ENCODE results near the gene BAD. TPM values are rescaled to one million over a fixed set of nuclear protein-coding genes. Genes with fewer than 3 reads are reported as not detected.

BAD gene
- polyA plus RNA-seq, 1 donor (not counting 4 experiments of a cell fraction or from before 2014, with no cell fraction given), result 58.3 TPM

GRCh38 chr11:64283092-64283491 lies 1.4 kb downstream of the BAD start:
- TF ChIP-seq EZH2 (IDR thresholded peaks at IDR 0.05; ENCODE audit: low read length), result no peak
- TF ChIP-seq, protein P1, sequence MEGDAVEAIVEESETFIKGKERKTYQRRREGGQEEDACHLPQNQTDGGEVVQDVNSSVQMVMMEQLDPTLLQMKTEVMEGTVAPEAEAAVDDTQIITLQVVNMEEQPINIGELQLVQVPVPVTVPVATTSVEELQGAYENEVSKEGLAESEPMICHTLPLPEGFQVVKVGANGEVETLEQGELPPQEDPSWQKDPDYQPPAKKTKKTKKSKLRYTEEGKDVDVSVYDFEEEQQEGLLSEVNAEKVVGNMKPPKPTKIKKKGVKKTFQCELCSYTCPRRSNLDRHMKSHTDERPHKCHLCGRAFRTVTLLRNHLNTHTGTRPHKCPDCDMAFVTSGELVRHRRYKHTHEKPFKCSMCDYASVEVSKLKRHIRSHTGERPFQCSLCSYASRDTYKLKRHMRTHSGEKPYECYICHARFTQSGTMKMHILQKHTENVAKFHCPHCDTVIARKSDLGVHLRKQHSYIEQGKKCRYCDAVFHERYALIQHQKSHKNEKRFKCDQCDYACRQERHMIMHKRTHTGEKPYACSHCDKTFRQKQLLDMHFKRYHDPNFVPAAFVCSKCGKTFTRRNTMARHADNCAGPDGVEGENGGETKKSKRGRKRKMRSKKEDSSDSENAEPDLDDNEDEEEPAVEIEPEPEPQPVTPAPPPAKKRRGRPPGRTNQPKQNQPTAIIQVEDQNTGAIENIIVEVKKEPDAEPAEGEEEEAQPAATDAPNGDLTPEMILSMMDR (optimal IDR thresholded peaks at IDR 0.05 in 1 of 3, IDR thresholded peaks at IDR 0.05 in 1 of 3, conservative IDR thresholded peaks at IDR 0.05 in 1 of 3; ENCODE audit: extremely low read depth in 1 of 3, insufficient read depth in 2 of 3, low read length in 3 of 3), result no peak
- dilution Hi-C loops (cut with MboI; ENCODE audit: extremely low pct_ligation_motif_present, low sequenced_read_pairs), result no loop called here
- H3K27me3 ChIP-seq (ENCODE audit: control insufficient read depth, extremely low read depth, insufficient read depth, low read length), result no peaks in the 10 kb centered on the region
- no peak overlapping the region for H3K27ac ChIP-seq (ENCODE audit: control insufficient read depth, insufficient read depth, low read length)
- DNase-seq (ENCODE audit: low read depth, low spot score) (no peak), FAIRE-seq (no peak)
- H3K4me3 ChIP-seq (ENCODE audit: control insufficient read depth in 2 of 3, extremely low read depth in 1 of 3, insufficient read depth in 2 of 3, low read depth in 1 of 3, low read length in 3 of 3), result peak overlapping the region in 2 of 3 experiments; percentile 86 to 91
- peak overlapping the region; percentile 35 for H3K9ac ChIP-seq (ENCODE audit: control insufficient read depth, extremely low read depth, insufficient read depth, low read length)
- no peaks in the 10 kb centered on the region for H3K9me1 ChIP-seq (ENCODE audit: control insufficient read depth, extremely low read depth, insufficient read depth, low read length)
- H4K20me1 ChIP-seq (ENCODE audit: control insufficient read depth, extremely low read depth, insufficient read depth, low read length), result no peaks in the 10 kb centered on the region
- no peak overlapping the region for H2AFZ ChIP-seq (ENCODE audit: control insufficient read depth, low read length)
- H3K9me3 ChIP-seq (ENCODE audit: control insufficient read depth, low read depth, low read length), result no peaks in the 10 kb centered on the region
- peaks cover 12 to 19% of the 10 kb centered on the region in 2 experiments for H3K36me3 ChIP-seq (ENCODE audit: control insufficient read depth in 2 of 2, extremely low read depth in 1 of 2, insufficient read depth in 2 of 2, low read length in 2 of 2)
- peaks cover 11% of the 10 kb centered on the region for H3K4me1 ChIP-seq (ENCODE audit: control insufficient read depth, extremely low read depth, insufficient read depth, low read length)
- peaks cover 13% of the 10 kb centered on the region for H3K79me2 ChIP-seq (ENCODE audit: control insufficient read depth, insufficient read depth, low read length)
- peak overlapping the region; percentile 98 for H3K4me2 ChIP-seq (ENCODE audit: control insufficient read depth, extremely low read depth, insufficient read depth, low read depth, low read length)

- Histone ChIP-seq H3K4me2 (ENCODE audit: control insufficient read depth, extremely low read depth, insufficient read depth, low read depth, low read length) (no peak overlapping the region), H3K4me3 (ENCODE audit: control insufficient read depth in 2 of 3, extremely low read depth in 1 of 3, insufficient read depth in 2 of 3, low read depth in 1 of 3, low read length in 3 of 3) (no peak overlapping the region), H3K27ac (ENCODE audit: control insufficient read depth, insufficient read depth, low read length) (no peak overlapping the region), H3K9me1 (ENCODE audit: control insufficient read depth, extremely low read depth, insufficient read depth, low read length) (no peaks in the 10 kb centered on the region), H3K4me1 (ENCODE audit: control insufficient read depth, extremely low read depth, insufficient read depth, low read length) (peaks cover 14% of the 10 kb centered on the region), H4K20me1 (ENCODE audit: control insufficient read depth, extremely low read depth, insufficient read depth, low read length) (no peaks in the 10 kb centered on the region), H3K79me2 (ENCODE audit: control insufficient read depth, insufficient read depth, low read length) (peaks cover 13% of the 10 kb centered on the region), H2AFZ (ENCODE audit: control insufficient read depth, low read length) (no peak overlapping the region), H3K36me3 (ENCODE audit: control insufficient read depth in 2 of 2, extremely low read depth in 1 of 2, insufficient read depth in 2 of 2, low read length in 2 of 2) (peaks cover 11 to 19% of the 10 kb centered on the region in 2 experiments), H3K9ac (ENCODE audit: control insufficient read depth, extremely low read depth, insufficient read depth, low read length) (no peak overlapping the region), H3K9me3 (ENCODE audit: control insufficient read depth, low read depth, low read length) (no peaks in the 10 kb centered on the region), H3K27me3 (ENCODE audit: control insufficient read depth, extremely low read depth, insufficient read depth, low read length) (no peaks in the 10 kb centered on the region)
- TF ChIP-seq, protein P1 (optimal IDR thresholded peaks at IDR 0.05 in 1 of 3, IDR thresholded peaks at IDR 0.05 in 1 of 3, conservative IDR thresholded peaks at IDR 0.05 in 1 of 3; ENCODE audit: extremely low read depth in 1 of 3, insufficient read depth in 2 of 3, low read length in 3 of 3), result no peak
- no peak for TF ChIP-seq EZH2 (IDR thresholded peaks at IDR 0.05; ENCODE audit: low read length)
- no peak for DNase-seq (ENCODE audit: low read depth, low spot score)
- FAIRE-seq, result no peak
- dilution Hi-C loops (cut with MboI; ENCODE audit: extremely low pct_ligation_motif_present, low sequenced_read_pairs), result no loop called here
Observed at GRCh38 chr11:64281957-64282770, 2.3 kb downstream of the BAD start.

Data from keratinocyte (primary cell).